SK-N-SH treated with all-trans-retinoic acid at 6 μM for 48 hours (cell line): ENCODE measurements around the gene PCNX4.

Source experiments
- ATAC-seq: fragments of 200-7000 bp; cut with Tn5 transposase; 3 replicates; pipeline ENCODE4 v1.9.1; 2020; ENCODE audit warnings: mild to moderate bottlenecking, moderate library complexity
- ARNTL ChIP-seq: fragments of 450-650 bp; formaldehyde crosslinking; IDR thresholded peaks from 2 replicates; pipeline ENCODE4 v1.5.0; 2020; ENCODE audit warnings: low read depth, mild to moderate bottlenecking, moderate library complexity, borderline replicate concordance
- CSDC2 ChIP-seq: fragments of 250-450 bp; sonication (Bioruptor Pico); IDR thresholded peaks from 2 replicates; pipeline ENCODE4 v1.5.0; 2020; ENCODE audit warnings: mild to moderate bottlenecking, moderate library complexity
- ESRRG ChIP-seq: fragments of 250-450 bp; sonication (Bioruptor Pico); IDR thresholded peaks from 2 replicates; pipeline ENCODE4 v1.6.1; 2021; ENCODE audit warnings: mild to moderate bottlenecking
- GLIS3 ChIP-seq: fragments of 250-450 bp; sonication (Bioruptor Pico); IDR thresholded peaks from 2 replicates; pipeline ENCODE4 v1.5.0; 2020; ENCODE audit warnings: mild to moderate bottlenecking, moderate library complexity
- ISL1 ChIP-seq: fragments of 250-450 bp; sonication (Bioruptor Pico); IDR thresholded peaks from 2 replicates; pipeline ENCODE4 v2.1.2; 2022; ENCODE audit warnings: mild to moderate bottlenecking, moderate library complexity
- PPARA ChIP-seq: fragments of 250-450 bp; sonication (Bioruptor Pico); IDR thresholded peaks from 2 replicates; pipeline ENCODE4 v1.5.0; 2020; ENCODE audit warnings: mild to moderate bottlenecking, borderline replicate concordance
- RARB ChIP-seq: fragments of 250-450 bp; sonication (Bioruptor Pico); IDR thresholded peaks from 2 replicates; pipeline ENCODE4 v1.8.0; 2021; ENCODE audit warnings: mild to moderate bottlenecking, moderate library complexity
- SNAI2 ChIP-seq: fragments of 250-450 bp; sonication (Bioruptor Pico); IDR thresholded peaks from 2 replicates; pipeline ENCODE4 v1.5.0; 2020; ENCODE audit warnings: mild to moderate bottlenecking, moderate library complexity
- TCF4 ChIP-seq: fragments of 250-450 bp; sonication (Bioruptor Pico); IDR thresholded peaks from 2 replicates; pipeline ENCODE4 v1.8.0; 2021; ENCODE audit warnings: mild to moderate bottlenecking, moderate library complexity, borderline replicate concordance
- TOX ChIP-seq: fragments of 250-450 bp; sonication (Bioruptor Pico); IDR thresholded peaks from 2 replicates; pipeline ENCODE4 v1.8.0; 2021; ENCODE audit warnings: mild to moderate bottlenecking, moderate library complexity, borderline replicate concordance
- ZC3H10 ChIP-seq: fragments of 250-450 bp; sonication (Bioruptor Pico); IDR thresholded peaks from 2 replicates; pipeline ENCODE4 v1.5.1; 2021; ENCODE audit warnings: mild to moderate bottlenecking, moderate library complexity
- ZFP3 ChIP-seq: fragments of 250-450 bp; sonication (Bioruptor Pico); IDR thresholded peaks from 2 replicates; pipeline ENCODE4 v1.5.0; 2020; ENCODE audit warnings: mild to moderate bottlenecking, moderate library complexity
- ZFP30 ChIP-seq: fragments of 450-650 bp; formaldehyde crosslinking; IDR thresholded peaks from 2 replicates; pipeline ENCODE4 v1.5.0; 2022; ENCODE audit warnings: mild to moderate bottlenecking, moderate library complexity
- ZNF565 ChIP-seq: fragments of 450-650 bp; formaldehyde crosslinking; conservative IDR thresholded peaks from 2 replicates; pipeline ENCODE4 v1.5.0; 2020; ENCODE audit warnings: low read depth, mild to moderate bottlenecking, moderate library complexity
- ZNF70 ChIP-seq: fragments of 450-650 bp; formaldehyde crosslinking; IDR thresholded peaks from 2 replicates; pipeline ENCODE4 v1.5.0; 2020; ENCODE audit warnings: mild to moderate bottlenecking, moderate library complexity
- ZNF8 ChIP-seq: fragments of 450-650 bp; formaldehyde crosslinking; IDR thresholded peaks from 2 replicates; pipeline ENCODE4 v1.5.0; 2020; ENCODE audit warnings: mild to moderate bottlenecking, moderate library complexity
- TF ChIP-seq, protein P1 (sequence below): fragments of 250-450 bp; sonication (Bioruptor Pico); IDR thresholded peaks from 2 replicates; pipeline ENCODE4 v1.5.1; 2021; ENCODE audit warnings: mild to moderate bottlenecking, moderate library complexity
- TF ChIP-seq, protein P2 (sequence below): fragments of 250-450 bp; sonication (Bioruptor Pico); IDR thresholded peaks from 2 replicates; pipeline ENCODE4 v1.5.0; 2020; ENCODE audit warnings: mild to moderate bottlenecking, moderate library complexity
- TF ChIP-seq, protein P3 (sequence below): fragments of 250-450 bp; sonication (Bioruptor Pico); IDR thresholded peaks from 2 replicates; pipeline ENCODE4 v1.8.0; 2020; ENCODE audit warnings: mild to moderate bottlenecking, moderate library complexity, borderline replicate concordance
- TF ChIP-seq, protein P4 (sequence below): fragments of 250-450 bp; sonication (Bioruptor Pico); IDR thresholded peaks from 2 replicates; pipeline ENCODE4 v1.8.0; 2021; ENCODE audit warnings: low read depth, mild to moderate bottlenecking, moderate library complexity, borderline replicate concordance
- TF ChIP-seq, protein P5 (sequence below): fragments of 250-450 bp; sonication (Bioruptor Pico); IDR thresholded peaks from 2 replicates; pipeline ENCODE4 v1.5.1; 2020; ENCODE audit warnings: low read depth, mild to moderate bottlenecking, moderate library complexity

PCNX4 gene

DNA sequence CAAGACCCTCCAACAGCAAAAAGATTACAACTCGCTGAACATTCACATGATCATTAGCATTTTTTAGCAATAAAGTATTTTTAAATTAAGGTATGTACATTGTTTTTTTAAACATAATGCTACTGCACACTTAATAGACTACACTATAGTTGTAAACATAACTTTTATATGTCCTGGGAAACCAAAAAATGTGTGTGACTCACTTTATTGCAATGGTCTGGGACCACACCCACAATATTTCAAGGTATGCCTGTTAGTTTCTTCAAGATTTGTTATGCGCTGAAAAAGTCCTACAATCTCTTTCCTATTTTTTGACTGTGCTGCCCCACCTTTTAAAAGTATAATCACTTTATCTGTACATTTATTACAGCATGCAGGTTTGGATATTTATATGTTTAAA, 30.4 kb upstream of the PCNX4 start:
- ATAC-seq, result no peak
- TF ChIP-seq ZFP3 (CRISPR knock-in tag) (no peak), ZC3H10 (CRISPR knock-in tag) (no peak), ZNF565 (no peak), ESRRG (CRISPR knock-in tag) (no peak), PPARA (no peak), TCF4 (CRISPR knock-in tag) (no peak), ISL1 (CRISPR knock-in tag) (no peak), ZNF70 (CRISPR knock-in tag) (no peak)
- TF ChIP-seq, protein P1, sequence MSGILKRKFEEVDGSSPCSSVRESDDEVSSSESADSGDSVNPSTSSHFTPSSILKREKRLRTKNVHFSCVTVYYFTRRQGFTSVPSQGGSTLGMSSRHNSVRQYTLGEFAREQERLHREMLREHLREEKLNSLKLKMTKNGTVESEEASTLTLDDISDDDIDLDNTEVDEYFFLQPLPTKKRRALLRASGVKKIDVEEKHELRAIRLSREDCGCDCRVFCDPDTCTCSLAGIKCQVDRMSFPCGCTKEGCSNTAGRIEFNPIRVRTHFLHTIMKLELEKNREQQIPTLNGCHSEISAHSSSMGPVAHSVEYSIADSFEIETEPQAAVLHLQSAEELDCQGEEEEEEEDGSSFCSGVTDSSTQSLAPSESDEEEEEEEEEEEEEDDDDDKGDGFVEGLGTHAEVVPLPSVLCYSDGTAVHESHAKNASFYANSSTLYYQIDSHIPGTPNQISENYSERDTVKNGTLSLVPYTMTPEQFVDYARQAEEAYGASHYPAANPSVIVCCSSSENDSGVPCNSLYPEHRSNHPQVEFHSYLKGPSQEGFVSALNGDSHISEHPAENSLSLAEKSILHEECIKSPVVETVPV (CRISPR knock-in tag), result no peak
- TF ChIP-seq, protein P2, sequence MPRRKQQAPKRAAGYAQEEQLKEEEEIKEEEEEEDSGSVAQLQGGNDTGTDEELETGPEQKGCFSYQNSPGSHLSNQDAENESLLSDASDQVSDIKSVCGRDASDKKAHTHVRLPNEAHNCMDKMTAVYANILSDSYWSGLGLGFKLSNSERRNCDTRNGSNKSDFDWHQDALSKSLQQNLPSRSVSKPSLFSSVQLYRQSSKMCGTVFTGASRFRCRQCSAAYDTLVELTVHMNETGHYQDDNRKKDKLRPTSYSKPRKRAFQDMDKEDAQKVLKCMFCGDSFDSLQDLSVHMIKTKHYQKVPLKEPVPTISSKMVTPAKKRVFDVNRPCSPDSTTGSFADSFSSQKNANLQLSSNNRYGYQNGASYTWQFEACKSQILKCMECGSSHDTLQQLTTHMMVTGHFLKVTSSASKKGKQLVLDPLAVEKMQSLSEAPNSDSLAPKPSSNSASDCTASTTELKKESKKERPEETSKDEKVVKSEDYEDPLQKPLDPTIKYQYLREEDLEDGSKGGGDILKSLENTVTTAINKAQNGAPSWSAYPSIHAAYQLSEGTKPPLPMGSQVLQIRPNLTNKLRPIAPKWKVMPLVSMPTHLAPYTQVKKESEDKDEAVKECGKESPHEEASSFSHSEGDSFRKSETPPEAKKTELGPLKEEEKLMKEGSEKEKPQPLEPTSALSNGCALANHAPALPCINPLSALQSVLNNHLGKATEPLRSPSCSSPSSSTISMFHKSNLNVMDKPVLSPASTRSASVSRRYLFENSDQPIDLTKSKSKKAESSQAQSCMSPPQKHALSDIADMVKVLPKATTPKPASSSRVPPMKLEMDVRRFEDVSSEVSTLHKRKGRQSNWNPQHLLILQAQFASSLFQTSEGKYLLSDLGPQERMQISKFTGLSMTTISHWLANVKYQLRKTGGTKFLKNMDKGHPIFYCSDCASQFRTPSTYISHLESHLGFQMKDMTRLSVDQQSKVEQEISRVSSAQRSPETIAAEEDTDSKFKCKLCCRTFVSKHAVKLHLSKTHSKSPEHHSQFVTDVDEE, result no peak

DNA sequence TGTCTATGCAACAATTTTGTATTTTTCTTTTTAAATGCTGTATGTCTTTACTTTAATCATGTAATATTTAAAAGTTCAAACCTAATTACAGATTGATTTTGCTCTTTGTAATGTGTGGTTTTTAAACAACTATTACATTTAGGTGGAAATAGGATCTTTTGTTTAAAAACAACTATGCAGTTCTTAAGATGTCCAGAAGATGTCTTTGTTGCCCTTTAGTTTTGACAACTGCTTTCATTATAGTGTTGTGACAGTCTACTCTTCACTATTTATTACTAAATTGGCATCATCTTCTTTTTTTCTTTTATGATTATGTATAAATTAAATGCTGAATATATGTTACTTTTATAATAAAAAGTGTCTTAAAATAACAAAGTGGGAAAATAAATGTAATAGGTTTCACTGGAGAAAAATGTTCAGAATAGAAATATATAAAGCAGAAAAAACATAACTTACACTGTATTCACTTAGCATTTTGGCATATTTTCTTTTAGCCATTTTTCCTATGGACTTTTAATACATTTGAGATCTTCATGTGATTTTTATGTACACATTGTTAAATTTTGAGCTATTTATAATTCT, 27.1 kb upstream of the PCNX4 start:
- peak; percentile 74; the same call in 2 of the 3 replicates for ATAC-seq

DNA sequence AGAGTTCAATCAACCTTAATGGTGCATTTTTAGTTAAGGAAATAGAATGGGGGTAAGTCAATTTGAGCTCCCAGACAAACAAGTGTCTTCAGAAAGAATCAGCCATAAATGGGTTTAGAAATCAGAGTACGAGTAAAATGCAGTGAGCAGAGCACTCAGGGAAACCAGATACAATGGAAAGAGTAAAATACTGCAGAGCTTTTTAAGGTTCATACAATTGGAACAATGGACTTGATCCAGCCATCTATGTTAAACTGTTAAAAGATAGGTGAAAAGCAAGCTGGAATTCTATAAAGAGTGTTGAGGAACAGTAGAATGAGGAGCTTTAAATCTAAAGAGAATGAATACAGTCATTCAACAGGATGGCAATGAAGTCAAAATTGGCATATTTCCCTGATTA, 23.8 kb upstream of the PCNX4 start:
- TF ChIP-seq PPARA, result no peak
- no peak for TF ChIP-seq ZC3H10 (CRISPR knock-in tag)
- TF ChIP-seq TOX (CRISPR knock-in tag), result no peak
- TF ChIP-seq, protein P3, sequence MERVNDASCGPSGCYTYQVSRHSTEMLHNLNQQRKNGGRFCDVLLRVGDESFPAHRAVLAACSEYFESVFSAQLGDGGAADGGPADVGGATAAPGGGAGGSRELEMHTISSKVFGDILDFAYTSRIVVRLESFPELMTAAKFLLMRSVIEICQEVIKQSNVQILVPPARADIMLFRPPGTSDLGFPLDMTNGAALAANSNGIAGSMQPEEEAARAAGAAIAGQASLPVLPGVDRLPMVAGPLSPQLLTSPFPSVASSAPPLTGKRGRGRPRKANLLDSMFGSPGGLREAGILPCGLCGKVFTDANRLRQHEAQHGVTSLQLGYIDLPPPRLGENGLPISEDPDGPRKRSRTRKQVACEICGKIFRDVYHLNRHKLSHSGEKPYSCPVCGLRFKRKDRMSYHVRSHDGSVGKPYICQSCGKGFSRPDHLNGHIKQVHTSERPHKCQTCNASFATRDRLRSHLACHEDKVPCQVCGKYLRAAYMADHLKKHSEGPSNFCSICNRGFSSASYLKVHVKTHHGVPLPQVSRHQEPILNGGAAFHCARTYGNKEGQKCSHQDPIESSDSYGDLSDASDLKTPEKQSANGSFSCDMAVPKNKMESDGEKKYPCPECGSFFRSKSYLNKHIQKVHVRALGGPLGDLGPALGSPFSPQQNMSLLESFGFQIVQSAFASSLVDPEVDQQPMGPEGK (CRISPR knock-in tag), result no peak
- no peak for TF ChIP-seq ZFP30
- no peak for TF ChIP-seq ARNTL (CRISPR knock-in tag)
- no peak for TF ChIP-seq ZNF8 (CRISPR knock-in tag)
- ATAC-seq, result no peak

More for the DNA sequence above, 27.1 kb upstream of the PCNX4 start:
- TF ChIP-seq SNAI2 (no peak), PPARA (no peak), CSDC2 (CRISPR knock-in tag) (no peak), GLIS3 (CRISPR knock-in tag) (no peak), TCF4 (CRISPR knock-in tag) (no peak), TOX (CRISPR knock-in tag) (no peak), ISL1 (CRISPR knock-in tag) (no peak)
- TF ChIP-seq, protein P4, sequence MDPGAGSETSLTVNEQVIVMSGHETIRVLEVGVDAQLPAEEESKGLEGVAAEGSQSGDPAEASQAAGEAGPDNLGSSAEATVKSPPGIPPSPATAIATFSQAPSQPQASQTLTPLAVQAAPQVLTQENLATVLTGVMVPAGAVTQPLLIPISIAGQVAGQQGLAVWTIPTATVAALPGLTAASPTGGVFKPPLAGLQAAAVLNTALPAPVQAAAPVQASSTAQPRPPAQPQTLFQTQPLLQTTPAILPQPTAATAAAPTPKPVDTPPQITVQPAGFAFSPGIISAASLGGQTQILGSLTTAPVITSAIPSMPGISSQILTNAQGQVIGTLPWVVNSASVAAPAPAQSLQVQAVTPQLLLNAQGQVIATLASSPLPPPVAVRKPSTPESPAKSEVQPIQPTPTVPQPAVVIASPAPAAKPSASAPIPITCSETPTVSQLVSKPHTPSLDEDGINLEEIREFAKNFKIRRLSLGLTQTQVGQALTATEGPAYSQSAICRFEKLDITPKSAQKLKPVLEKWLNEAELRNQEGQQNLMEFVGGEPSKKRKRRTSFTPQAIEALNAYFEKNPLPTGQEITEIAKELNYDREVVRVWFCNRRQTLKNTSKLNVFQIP (CRISPR knock-in tag), result no peak
- TF ChIP-seq, protein P5, sequence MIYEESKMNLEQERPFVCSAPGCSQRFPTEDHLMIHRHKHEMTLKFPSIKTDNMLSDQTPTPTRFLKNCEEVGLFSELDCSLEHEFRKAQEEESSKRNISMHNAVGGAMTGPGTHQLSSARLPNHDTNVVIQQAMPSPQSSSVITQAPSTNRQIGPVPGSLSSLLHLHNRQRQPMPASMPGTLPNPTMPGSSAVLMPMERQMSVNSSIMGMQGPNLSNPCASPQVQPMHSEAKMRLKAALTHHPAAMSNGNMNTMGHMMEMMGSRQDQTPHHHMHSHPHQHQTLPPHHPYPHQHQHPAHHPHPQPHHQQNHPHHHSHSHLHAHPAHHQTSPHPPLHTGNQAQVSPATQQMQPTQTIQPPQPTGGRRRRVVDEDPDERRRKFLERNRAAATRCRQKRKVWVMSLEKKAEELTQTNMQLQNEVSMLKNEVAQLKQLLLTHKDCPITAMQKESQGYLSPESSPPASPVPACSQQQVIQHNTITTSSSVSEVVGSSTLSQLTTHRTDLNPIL (CRISPR knock-in tag), result no peak

DNA sequence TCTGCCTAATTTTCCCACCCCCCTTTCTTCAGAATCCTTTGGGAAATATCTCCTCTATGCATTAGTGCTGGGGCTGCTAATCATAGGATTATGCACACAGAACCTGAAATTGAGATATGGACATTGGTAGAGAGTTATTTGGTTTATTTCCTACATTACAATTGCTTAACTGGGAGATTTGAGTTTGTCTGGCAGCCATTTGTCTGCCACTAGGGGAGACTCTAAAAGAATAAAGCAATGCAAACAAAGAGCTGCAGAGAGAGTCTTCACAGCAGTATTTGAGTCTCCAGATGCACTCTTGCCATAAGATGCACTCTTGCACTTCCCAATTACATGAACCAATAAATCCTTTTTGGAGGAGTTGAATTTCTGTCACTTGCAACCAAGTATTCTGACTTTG, 12.0 kb upstream of the PCNX4 start:
- no peak for ATAC-seq
- no peak for TF ChIP-seq SNAI2
- no peak for TF ChIP-seq ZNF565
- no peak for TF ChIP-seq ZFP30
- TF ChIP-seq, protein P5 (CRISPR knock-in tag), result no peak
- TF ChIP-seq ESRRG (CRISPR knock-in tag), result no peak
- TF ChIP-seq ZNF70 (CRISPR knock-in tag), result no peak
- TF ChIP-seq RARB (CRISPR knock-in tag), result no peak
- no peak for TF ChIP-seq GLIS3 (CRISPR knock-in tag)
- TF ChIP-seq TCF4 (CRISPR knock-in tag), result no peak
- TF ChIP-seq, protein P3 (CRISPR knock-in tag), result no peak
